HG02970 (cell line): ENCODE results near the gene PNPLA5.

Experiments
- ATAC-seq: cut with Tn5 transposase; IDR thresholded peaks from one replicate; pipeline ENCODE4 v1.9.1; 2021; ENCODE audit warnings: mild to moderate bottlenecking, moderate library complexity, moderate number of reproducible peaks; ENCODE audit not compliant: unreplicated experiment, low FRiP score

Gene PNPLA5

DNA sequence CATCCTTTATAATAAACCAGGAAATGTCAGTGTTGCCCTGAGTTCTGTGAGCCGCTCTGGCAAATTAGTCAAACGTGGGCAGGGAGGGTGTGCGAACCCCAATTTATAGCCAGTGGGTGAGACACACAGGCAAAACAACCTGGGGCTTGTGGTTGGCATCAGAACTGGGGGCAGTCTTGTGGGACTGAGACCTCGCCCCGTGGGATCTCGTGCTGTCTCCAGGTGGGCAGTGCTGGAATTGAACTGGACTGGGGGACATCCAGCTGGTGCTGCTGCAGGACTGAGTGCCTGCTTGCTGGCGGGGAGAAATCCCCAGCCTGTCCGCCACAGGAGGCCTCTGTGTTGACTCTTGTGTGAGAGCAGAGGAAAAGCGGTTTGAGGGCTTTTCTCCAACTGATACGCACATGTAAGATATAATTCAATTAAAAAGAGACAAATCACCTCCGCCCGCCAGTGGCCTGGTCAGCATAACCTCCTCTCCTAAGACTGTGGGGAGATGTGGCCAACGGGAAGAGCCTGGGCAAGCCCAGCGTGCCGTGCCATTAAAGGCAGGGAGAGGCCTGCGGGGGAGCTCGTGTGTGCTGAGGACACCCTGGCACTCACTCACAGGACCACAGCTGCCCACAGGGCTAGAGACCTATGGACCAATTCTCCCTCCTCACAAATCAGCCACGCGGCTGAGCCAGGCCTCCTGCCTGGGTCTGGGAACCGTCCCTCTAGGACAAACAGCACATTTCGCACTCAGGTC, 47.9 kb downstream of the PNPLA5 start:
- no peak for ATAC-seq

- ATAC-seq = no peak
Measured at GRCh38 chr22:43841742-43842141, 50.1 kb downstream of the PNPLA5 start.

GRCh38 chr22:43840851-43841250, 51.0 kb downstream of the PNPLA5 start:
- no peak for ATAC-seq

DNA sequence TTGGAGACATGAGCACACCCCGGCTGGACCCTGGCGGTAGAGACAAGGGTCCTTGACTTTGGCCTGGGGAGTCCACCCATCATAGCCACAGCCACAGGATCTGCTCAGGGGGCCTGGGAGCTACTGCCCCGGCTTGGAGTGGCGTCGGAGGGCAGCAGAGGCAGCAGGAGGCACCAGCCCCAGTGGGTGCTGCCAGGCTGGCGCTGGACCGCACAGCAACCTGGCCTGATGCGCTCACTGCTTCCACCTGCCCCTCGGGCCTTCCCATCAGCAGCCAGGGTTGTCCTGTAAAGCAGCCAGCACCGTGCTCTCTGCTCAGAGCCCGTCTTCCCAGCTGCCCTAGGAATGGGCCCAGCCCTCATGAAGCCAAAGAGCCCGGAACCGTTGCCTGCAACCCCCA, 51.4 kb downstream of the PNPLA5 start:
- no peak for ATAC-seq

DNA sequence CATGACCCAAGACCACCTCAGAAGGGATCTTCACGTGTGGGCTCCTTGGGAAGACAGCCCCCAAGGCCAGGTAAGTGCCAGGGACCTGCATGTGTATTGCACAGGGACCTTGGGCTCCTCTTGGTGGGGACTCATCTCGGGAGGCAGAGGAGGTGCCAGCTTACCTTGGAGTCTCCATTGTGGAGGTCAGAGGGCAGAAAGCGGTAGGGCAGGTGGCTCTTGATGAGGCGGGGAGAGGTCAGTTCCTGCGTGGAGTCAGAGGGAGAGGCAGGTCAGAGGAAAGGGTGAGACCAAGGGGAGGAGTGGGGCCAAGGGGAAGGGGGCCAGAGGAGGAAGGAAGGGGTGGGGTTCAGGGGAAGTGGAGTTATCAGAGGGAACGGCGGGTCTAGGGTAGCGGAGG, 52.0 kb downstream of the PNPLA5 start:
- no peak for ATAC-seq

DNA sequence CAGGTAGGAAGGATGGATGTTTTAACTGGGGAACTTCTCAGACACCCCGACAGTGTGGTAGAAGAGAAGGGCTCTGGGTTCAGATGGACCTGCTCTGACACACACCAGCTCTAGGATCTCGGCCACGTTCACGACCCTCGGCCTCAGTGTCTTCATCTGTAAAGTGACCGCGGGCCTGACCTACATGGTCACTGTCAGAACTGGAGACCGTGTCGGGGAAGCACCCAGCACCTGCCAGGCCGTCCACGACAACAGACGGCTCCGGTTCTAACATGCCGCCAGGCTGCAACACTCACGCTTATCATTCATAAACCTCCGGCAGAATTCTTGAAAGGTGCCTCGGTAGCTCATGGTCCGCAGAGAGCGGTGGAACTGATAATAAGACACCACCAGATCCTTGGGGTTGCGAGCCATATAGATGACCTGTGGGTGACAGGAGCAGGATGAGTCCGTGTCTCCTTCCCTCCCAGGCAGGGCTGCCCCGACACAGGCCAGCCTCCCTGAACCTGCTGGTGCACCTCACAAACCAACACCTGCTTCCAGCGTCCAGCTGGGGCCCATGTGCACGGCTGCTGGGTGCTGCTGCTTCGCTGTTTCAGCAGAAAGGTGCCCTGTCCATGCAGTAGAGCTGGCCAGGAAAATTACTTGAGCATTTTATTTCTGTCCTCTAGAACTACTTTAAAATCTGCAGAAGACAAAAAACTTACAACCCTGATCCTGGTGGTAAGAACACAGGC, 53.1 kb downstream of the PNPLA5 start:
- no peak for ATAC-seq

GRCh38 chr22:43838161-43838560, 53.7 kb downstream of the PNPLA5 start:
- ATAC-seq = no peak

DNA sequence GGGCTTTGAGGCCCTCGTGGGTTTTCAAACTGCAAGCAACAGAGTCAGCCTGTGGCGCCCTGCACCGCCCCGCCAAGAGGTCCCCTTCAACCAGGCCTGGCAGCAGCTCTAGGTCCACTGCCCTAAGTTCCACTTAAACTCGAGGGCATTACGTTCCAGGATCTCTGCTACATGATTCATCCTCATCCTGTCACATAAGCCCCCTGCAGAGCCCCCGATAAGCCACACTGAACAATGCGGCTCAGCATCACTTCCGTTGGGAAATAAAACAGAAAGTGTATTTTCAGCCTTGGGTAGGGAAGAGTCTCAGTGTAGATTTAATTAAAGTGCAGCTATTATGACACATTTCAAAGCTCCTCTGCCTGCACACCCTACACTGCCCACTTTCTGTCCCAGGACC, 54.1 kb downstream of the PNPLA5 start:
- no peak for ATAC-seq

DNA sequence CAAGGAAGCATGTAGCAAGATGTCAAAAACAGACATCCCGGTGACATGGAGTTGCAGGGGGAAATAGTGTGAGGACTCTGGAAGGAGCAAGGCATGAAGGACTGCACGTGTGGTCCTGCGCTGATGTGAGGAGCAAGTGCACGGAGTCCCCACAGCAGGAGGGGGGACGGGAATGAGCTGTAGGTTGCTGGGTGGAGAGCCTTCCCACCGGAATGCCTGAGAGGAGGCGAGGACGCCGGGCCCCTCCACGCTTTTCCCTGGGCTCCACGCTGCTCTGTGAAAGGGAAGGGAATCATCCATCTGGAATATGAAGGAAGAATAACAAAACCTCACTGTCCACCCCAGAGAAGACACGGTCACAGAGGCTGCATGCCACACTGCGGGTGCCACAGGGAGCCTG, 56.1 kb downstream of the PNPLA5 start:
- ATAC-seq = no peak

GRCh38 chr22:43835166-43835565, 56.6 kb downstream of the PNPLA5 start:
- no peak for ATAC-seq

DNA sequence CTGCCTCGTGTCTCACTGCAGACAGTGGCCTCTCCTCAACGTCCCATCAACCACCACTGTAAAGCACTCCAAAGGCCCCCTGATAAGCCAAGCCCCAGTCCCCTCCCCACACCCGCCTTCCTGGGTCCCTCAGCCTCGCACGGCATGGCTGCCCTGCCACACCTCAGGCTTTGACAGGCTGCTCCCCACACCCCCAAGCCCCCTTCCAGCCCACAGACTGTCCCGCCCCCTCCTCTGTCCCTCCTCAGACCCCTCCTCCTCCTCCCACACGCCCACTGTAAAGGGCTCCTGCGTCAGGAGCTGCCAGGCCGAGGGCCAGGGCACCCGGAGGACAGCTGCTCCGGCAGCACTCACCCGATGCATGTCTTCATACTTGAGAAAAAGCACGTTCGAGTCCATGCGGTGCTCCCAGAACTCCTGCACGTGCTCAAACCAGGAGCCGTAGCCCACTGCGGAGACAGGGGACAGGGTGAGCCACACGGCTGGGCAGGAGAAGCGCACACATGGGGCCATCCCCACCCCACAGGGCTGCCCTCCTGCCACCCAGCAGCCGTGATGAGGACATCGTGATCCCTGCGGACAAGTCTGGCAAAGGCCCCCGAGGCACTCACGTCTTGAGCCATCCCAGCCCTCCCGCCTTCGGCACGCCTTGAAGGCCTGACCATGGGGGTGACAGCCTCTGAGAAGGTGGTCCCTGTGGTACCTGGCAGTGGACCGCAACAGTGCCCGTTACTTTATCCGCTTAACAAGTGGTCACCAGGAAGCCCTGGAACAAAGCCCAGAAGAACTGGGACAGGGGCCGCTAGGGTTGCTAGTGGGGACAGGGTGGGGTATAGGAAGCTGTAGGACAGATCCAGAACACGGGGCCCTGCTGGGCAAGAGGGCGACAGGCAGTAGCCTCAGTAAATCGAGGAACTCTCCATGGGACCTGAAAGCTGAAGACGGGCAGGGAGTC, 58.2 kb downstream of the PNPLA5 start:
- no peak for ATAC-seq

GRCh38 chr22:43832393-43833265, 59.2 kb downstream of the PNPLA5 start:
- ATAC-seq = no peak

DNA sequence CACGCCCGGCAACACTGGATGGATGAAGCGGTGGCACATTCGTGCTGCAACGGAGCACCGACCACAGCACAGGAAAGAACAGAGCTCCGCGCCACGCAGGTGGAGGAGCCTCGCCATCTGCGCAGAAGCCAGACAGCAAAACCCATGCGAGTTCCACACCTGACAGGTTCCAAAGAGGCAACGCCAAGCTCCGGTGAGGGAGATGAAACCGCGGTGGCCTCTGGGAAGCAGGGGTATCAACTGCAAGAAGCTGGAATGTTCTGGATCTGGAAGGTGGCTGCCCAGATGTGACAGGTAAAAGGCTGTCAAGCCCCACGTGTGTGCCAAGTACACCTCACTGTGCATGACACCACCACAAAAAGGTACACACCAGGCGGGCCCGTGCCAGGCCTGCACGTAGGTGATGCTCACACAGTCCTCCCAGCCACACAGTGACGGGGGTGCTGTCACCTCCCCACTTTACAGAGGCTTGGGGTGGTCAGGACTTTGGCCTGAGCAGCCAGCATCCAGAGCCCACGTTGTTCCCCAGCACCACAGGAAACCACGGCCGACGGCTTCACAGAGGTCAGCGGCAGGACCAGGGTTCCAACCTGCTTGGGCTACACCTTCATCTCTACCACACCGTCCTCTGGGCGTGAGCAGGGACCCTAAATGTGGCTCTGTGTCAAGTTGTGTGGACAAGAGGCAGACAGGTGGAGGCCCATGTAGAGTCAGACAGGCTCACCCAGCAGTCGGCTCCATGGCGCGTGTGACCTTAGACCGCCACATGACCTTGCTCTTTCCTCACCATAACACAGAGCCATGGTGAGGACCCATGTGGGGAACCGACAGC, 60.0 kb downstream of the PNPLA5 start:
- ATAC-seq = no peak

DNA sequence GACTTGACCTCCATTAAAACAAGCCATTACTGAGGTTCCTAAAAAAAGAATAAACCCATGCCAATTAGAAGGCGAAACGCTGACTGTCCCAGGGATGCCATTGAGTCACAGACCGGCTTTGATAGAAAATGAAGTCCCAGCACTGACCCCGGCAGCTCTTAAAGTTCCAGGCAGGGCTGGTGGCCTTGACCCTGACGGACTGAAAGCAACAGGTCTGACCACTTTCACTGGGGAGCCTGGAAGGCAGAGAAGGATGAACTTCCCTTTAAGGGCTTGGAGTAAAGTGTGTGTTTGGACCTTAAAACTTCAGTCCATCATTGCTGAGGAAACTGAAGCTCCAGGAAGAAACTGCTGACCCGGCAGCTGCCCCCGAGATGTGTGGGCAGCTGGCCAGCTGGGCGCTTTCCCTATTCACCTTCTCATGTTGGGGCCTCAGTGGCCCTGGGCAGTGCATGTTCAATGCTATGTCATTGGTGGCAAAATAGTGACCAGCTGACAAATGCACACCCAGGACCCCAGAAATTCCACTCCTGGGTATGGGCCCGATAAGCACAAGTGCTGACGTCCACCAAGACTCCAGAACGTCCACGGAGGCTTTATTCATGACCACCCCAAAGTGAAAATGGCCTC, 60.8 kb downstream of the PNPLA5 start:
- no peak for ATAC-seq

- ATAC-seq = no peak
Measured at GRCh38 chr22:43829904-43830851, 61.6 kb downstream of the PNPLA5 start.
